Measurements from ENCODE around the gene SLC37A1. TPM values are rescaled to one million over a fixed set of nuclear protein-coding genes. Genes with fewer than 3 reads are reported as not detected.

Gene SLC37A1
- total and polyA plus RNA-seq, 9 of the 15 experiments (the other 6 are each of a cell fraction or from before 2014, with no cell fraction given), result 0.06 to 3.4 (median 0.40) TPM

DNA sequence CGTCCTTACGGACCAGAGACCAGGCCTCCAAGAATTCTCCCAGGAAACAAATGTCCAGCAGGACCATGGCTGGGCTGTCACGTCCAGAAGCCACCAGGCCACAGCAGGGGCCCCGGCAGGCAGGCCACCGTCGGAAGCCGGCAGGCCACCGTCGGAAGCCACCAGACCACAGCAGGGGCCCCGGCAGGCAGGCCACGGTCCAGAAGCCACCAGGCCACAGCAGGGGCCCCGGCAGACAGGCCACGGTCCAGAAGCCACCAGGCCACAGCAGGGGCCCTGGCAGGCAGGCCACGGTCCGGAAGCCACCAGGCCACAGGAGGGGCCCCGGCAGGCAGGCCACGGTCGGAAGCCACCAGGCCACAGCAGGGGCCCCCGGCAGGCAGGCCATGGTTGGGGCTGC is 72.8 kb downstream of the SLC37A1 start (continued):
- TF ChIP-seq, protein P1, sequence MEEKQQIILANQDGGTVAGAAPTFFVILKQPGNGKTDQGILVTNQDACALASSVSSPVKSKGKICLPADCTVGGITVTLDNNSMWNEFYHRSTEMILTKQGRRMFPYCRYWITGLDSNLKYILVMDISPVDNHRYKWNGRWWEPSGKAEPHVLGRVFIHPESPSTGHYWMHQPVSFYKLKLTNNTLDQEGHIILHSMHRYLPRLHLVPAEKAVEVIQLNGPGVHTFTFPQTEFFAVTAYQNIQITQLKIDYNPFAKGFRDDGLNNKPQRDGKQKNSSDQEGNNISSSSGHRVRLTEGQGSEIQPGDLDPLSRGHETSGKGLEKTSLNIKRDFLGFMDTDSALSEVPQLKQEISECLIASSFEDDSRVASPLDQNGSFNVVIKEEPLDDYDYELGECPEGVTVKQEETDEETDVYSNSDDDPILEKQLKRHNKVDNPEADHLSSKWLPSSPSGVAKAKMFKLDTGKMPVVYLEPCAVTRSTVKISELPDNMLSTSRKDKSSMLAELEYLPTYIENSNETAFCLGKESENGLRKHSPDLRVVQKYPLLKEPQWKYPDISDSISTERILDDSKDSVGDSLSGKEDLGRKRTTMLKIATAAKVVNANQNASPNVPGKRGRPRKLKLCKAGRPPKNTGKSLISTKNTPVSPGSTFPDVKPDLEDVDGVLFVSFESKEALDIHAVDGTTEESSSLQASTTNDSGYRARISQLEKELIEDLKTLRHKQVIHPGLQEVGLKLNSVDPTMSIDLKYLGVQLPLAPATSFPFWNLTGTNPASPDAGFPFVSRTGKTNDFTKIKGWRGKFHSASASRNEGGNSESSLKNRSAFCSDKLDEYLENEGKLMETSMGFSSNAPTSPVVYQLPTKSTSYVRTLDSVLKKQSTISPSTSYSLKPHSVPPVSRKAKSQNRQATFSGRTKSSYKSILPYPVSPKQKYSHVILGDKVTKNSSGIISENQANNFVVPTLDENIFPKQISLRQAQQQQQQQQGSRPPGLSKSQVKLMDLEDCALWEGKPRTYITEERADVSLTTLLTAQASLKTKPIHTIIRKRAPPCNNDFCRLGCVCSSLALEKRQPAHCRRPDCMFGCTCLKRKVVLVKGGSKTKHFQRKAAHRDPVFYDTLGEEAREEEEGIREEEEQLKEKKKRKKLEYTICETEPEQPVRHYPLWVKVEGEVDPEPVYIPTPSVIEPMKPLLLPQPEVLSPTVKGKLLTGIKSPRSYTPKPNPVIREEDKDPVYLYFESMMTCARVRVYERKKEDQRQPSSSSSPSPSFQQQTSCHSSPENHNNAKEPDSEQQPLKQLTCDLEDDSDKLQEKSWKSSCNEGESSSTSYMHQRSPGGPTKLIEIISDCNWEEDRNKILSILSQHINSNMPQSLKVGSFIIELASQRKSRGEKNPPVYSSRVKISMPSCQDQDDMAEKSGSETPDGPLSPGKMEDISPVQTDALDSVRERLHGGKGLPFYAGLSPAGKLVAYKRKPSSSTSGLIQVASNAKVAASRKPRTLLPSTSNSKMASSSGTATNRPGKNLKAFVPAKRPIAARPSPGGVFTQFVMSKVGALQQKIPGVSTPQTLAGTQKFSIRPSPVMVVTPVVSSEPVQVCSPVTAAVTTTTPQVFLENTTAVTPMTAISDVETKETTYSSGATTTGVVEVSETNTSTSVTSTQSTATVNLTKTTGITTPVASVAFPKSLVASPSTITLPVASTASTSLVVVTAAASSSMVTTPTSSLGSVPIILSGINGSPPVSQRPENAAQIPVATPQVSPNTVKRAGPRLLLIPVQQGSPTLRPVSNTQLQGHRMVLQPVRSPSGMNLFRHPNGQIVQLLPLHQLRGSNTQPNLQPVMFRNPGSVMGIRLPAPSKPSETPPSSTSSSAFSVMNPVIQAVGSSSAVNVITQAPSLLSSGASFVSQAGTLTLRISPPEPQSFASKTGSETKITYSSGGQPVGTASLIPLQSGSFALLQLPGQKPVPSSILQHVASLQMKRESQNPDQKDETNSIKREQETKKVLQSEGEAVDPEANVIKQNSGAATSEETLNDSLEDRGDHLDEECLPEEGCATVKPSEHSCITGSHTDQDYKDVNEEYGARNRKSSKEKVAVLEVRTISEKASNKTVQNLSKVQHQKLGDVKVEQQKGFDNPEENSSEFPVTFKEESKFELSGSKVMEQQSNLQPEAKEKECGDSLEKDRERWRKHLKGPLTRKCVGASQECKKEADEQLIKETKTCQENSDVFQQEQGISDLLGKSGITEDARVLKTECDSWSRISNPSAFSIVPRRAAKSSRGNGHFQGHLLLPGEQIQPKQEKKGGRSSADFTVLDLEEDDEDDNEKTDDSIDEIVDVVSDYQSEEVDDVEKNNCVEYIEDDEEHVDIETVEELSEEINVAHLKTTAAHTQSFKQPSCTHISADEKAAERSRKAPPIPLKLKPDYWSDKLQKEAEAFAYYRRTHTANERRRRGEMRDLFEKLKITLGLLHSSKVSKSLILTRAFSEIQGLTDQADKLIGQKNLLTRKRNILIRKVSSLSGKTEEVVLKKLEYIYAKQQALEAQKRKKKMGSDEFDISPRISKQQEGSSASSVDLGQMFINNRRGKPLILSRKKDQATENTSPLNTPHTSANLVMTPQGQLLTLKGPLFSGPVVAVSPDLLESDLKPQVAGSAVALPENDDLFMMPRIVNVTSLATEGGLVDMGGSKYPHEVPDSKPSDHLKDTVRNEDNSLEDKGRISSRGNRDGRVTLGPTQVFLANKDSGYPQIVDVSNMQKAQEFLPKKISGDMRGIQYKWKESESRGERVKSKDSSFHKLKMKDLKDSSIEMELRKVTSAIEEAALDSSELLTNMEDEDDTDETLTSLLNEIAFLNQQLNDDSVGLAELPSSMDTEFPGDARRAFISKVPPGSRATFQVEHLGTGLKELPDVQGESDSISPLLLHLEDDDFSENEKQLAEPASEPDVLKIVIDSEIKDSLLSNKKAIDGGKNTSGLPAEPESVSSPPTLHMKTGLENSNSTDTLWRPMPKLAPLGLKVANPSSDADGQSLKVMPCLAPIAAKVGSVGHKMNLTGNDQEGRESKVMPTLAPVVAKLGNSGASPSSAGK (IDR thresholded peaks at IDR 0.05), result no peak

All from K562 (cell line).